PC-9 (cell line): ENCODE results near the gene BRINP2. TPM values are rescaled to one million over a fixed set of nuclear protein-coding genes. Genes with fewer than 3 reads are reported as not detected.

Experiments used
- BruUV-seq: library from RNA; stranded (reverse); fragments of 400-500 nt; replicated peaks from 2 replicates; lab custom pipeline; 2021; lab: Mats Ljungman, UMichigan
- CTCF ChIA-PET: fragments of 300-600 bp; sonication (Branson Sonifier 250); formaldehyde crosslinking; loops from one replicate; lab custom pipeline; 2022; ENCODE audit warnings: antibody characterized with exemption; lab: Charles Lee
- POLR2A ChIA-PET: fragments of 300-600 bp; sonication (Branson Sonifier 250); formaldehyde crosslinking; loops from one replicate; lab custom pipeline; 2022; ENCODE audit warnings: antibody characterized with exemption; ENCODE audit not compliant: unreplicated experiment; lab: Charles Lee
- DNase-seq, 2 experiments: peaks; one replicate each; pipeline versions ENCODE4 v3.0.0 to v3.0.0-alpha.2; 2015 to 2022; ENCODE audit warnings: mixed read lengths in 1 of 2
- H2AFZ ChIP-seq: fragments of 200-600 bp; sonication (generic); 2 replicates; pipeline ENCODE4 v1.8.1; 2017; ENCODE audit warnings: antibody characterized with exemption
- H3F3A ChIP-seq: fragments of 200-600 bp; sonication (generic); 2 replicates; pipeline ENCODE4 v1.8.1; 2017; ENCODE audit warnings: antibody characterized with exemption, mild to moderate bottlenecking, low read depth; ENCODE audit not compliant: insufficient read depth
- H3K27ac ChIP-seq: fragments of 200-600 bp; sonication (generic); 2 replicates; pipeline ENCODE4 v1.6.1; 2016; ENCODE audit warnings: mixed run types
- H3K27me3 ChIP-seq: fragments of 200-600 bp; sonication (generic); 2 replicates; pipeline ENCODE4 v1.6.1; 2016; ENCODE audit warnings: low read depth, mixed run types; ENCODE audit not compliant: insufficient read depth
- H3K36me3 ChIP-seq: fragments of 200-600 bp; sonication (generic); 2 replicates; pipeline ENCODE4 v1.6.1; 2016; ENCODE audit warnings: low read depth, mixed run types
- H3K4me1 ChIP-seq: fragments of 200-600 bp; sonication (generic); replicated peaks from 2 replicates; pipeline ENCODE4 v1.6.1; 2016; ENCODE audit warnings: mixed run types; ENCODE audit not compliant: insufficient read depth
- H3K4me2 ChIP-seq: fragments of 200-600 bp; sonication (generic); 2 replicates; pipeline ENCODE4 v1.6.1; 2017; ENCODE audit warnings: mixed run types
- H3K4me3 ChIP-seq: fragments of 200-600 bp; sonication (generic); 2 replicates; pipeline ENCODE4 v1.6.1; 2016; ENCODE audit warnings: mixed run types
- H3K79me2 ChIP-seq: fragments of 200-600 bp; sonication (generic); 2 replicates; pipeline ENCODE4 v1.6.1; 2017; ENCODE audit warnings: low read depth, mixed run types
- H3K9me2 ChIP-seq: fragments of 200-600 bp; sonication (generic); 2 replicates; pipeline ENCODE4 v1.8.1; 2017; ENCODE audit warnings: mild to moderate bottlenecking; ENCODE audit not compliant: insufficient read depth
- H3K9me3 ChIP-seq: fragments of 200-600 bp; sonication (generic); 2 replicates; pipeline ENCODE4 v1.8.1; 2016; ENCODE audit warnings: low read depth; ENCODE audit not compliant: insufficient read depth
- H4K20me1 ChIP-seq: fragments of 200-600 bp; sonication (generic); 2 replicates; pipeline ENCODE4 v1.8.1; 2017; ENCODE audit not compliant: insufficient read depth
- CTCF ChIP-seq: fragments of 200-600 bp; sonication (generic); conservative IDR thresholded peaks from 2 replicates; pipeline ENCODE4 v1.6.1; 2017; ENCODE audit warnings: mixed run types, antibody characterized with exemption, mild to moderate bottlenecking, moderate library complexity
- EZH2 ChIP-seq: fragments of 200-600 bp; sonication (generic); IDR thresholded peaks from 2 replicates; pipeline ENCODE4 v1.8.0; 2017; ENCODE audit warnings: antibody characterized with exemption, low read depth
- intact Hi-C: fragments of 100-400 bp; cut with micrococcal nuclease; formaldehyde crosslinking; loops from one replicate; pipeline ENCODE4 v1.10.0; 2022; ENCODE audit not compliant: unreplicated experiment
- total RNA-seq: library from RNA; stranded (reverse); gene quantifications from 2 replicates; pipeline ENCODE4 v1.2.3, GENCODE V29; 2021

The BRINP2 gene
- total RNA-seq, 1 experiment from 2014 or later: not detected

GRCh38 chr1:177164380-177165068, 6.2 kb upstream of the BRINP2 start, which contains the start of gene ASTN1:
TSS of gene ASTN1 (minus strand) at chr1:177164712. CDS start at chr1:177164676, 36 bp downstream.
- DNase-seq: no peak
- Histone ChIP-seq H3K9me2 (no peaks in the 10 kb centered on the region), H4K20me1 (no peaks in the 10 kb centered on the region), H3K36me3 (no peaks in the 10 kb centered on the region), H3K4me1 (no peaks in the 10 kb centered on the region), H3F3A (no peaks in the 10 kb centered on the region), H3K4me2 (no peak within 1 kb of the TSS), H2AFZ (no peak within 1 kb of the TSS), H3K27me3 (no peaks in the 10 kb centered on the region), H3K4me3 (no peak within 1 kb of the TSS), H3K9me3 (no peaks in the 10 kb centered on the region), H3K27ac (no peak within 1 kb of the TSS), H3K79me2 (no peaks in the 10 kb centered on the region)
- CTCF ChIA-PET: no interaction called here
- no peak for TF ChIP-seq CTCF
- no peak for TF ChIP-seq EZH2
- POLR2A ChIA-PET: no interaction called here
- no TSS peak for BruUV-seq
- intact Hi-C loops: no loop called here

GRCh38 chr1:177165069-177165439, 5.7 kb upstream of the BRINP2 start:
- Histone ChIP-seq H3K36me3 (no peaks in the 10 kb centered on the region), H4K20me1 (no peaks in the 10 kb centered on the region), H2AFZ (no peak overlapping the region), H3K4me2 (no peak overlapping the region), H3K4me3 (no peak overlapping the region), H3K4me1 (no peaks in the 10 kb centered on the region), H3F3A (no peaks in the 10 kb centered on the region), H3K79me2 (no peaks in the 10 kb centered on the region), H3K27ac (no peak overlapping the region), H3K9me2 (no peaks in the 10 kb centered on the region), H3K9me3 (no peaks in the 10 kb centered on the region), H3K27me3 (no peaks in the 10 kb centered on the region)
- intact Hi-C loops: no loop called here
- no TSS peak for BruUV-seq
- CTCF ChIA-PET: no interaction called here
- no peak for DNase-seq
- POLR2A ChIA-PET: no interaction called here
- TF ChIP-seq EZH2 (no peak), CTCF (no peak)

- Histone ChIP-seq H3K9me2 (no peaks in the 10 kb centered on the region), H2AFZ (no peak overlapping the region), H3K4me2 (no peak overlapping the region), H4K20me1 (no peaks in the 10 kb centered on the region), H3F3A (no peaks in the 10 kb centered on the region), H3K36me3 (no peaks in the 10 kb centered on the region), H3K4me1 (no peaks in the 10 kb centered on the region), H3K4me3 (no peak overlapping the region), H3K79me2 (no peaks in the 10 kb centered on the region), H3K9me3 (no peaks in the 10 kb centered on the region), H3K27ac (no peak overlapping the region), H3K27me3 (peaks cover 14% of the 10 kb centered on the region; the same call in 1 of the 2 replicates)
- TF ChIP-seq EZH2: no peak
- TF ChIP-seq CTCF: no peak
- ChIA-PET POLR2A (no interaction called here), CTCF (no interaction called here)
- DNase-seq: no peak
- intact Hi-C loops: no loop called here
- BruUV-seq: no TSS peak
Observed at GRCh38 chr1:177171536-177172123, 872 bp downstream of the BRINP2 start.
